HG02884 (cell line): Measurements from ENCODE around the gene PERCC1.
"Not testable (repeated sequence)": the region's sequence is repeated elsewhere in the genome, so short reads cannot be mapped to it uniquely, and the experiment has no call there.

Source experiments
- ATAC-seq: cut with Tn5 transposase; IDR thresholded peaks from one replicate; pipeline ENCODE4 v1.9.1; 2021; ENCODE audit warnings: mild to moderate bottlenecking, moderate library complexity; ENCODE audit not compliant: unreplicated experiment

PERCC1 gene

GRCh38 chr16:1466054-1466453, 35.2 kb downstream of the PERCC1 start:
- no peak for ATAC-seq

- no peak for ATAC-seq
Observed at GRCh38 chr16:1466968-1467521, 36.2 kb downstream of the PERCC1 start.

GRCh38 chr16:1468426-1468810, 37.5 kb downstream of the PERCC1 start:
- no peak for ATAC-seq

GRCh38 chr16:1469141-1469540, 38.3 kb downstream of the PERCC1 start:
- ATAC-seq, result not testable (repeated sequence)

- no peak for ATAC-seq
Observed at GRCh38 chr16:1469693-1470201, 38.9 kb downstream of the PERCC1 start.

GRCh38 chr16:1470481-1471251, 39.8 kb downstream of the PERCC1 start:
- no peak for ATAC-seq

- ATAC-seq, result no peak
Observed at GRCh38 chr16:1471569-1472194, 40.8 kb downstream of the PERCC1 start.

- ATAC-seq, result no peak
Observed at GRCh38 chr16:1472974-1473373, 42.1 kb downstream of the PERCC1 start.

GRCh38 chr16:1474082-1474795, 43.4 kb downstream of the PERCC1 start:
- no peak for ATAC-seq

GRCh38 chr16:1474796-1475551, 44.1 kb downstream of the PERCC1 start, which contains the start of gene CLCN7:
Gene CLCN7 (minus strand): TSS chr16:1475028. CDS start chr16:1474974, 54 bp downstream.
- peak; percentile 75 for ATAC-seq

- ATAC-seq, result no peak
Observed at GRCh38 chr16:1475552-1476114, 44.8 kb downstream of the PERCC1 start.

- no peak for ATAC-seq
Observed at GRCh38 chr16:1477033-1477432, 46.2 kb downstream of the PERCC1 start.

GRCh38 chr16:1478937-1479336, 48.1 kb downstream of the PERCC1 start:
- not testable (repeated sequence) for ATAC-seq

GRCh38 chr16:1481906-1482835, 51.3 kb downstream of the PERCC1 start:
- ATAC-seq, result no peak
